ENCODE results near the gene CHMP4B.

Gene CHMP4B

DNA sequence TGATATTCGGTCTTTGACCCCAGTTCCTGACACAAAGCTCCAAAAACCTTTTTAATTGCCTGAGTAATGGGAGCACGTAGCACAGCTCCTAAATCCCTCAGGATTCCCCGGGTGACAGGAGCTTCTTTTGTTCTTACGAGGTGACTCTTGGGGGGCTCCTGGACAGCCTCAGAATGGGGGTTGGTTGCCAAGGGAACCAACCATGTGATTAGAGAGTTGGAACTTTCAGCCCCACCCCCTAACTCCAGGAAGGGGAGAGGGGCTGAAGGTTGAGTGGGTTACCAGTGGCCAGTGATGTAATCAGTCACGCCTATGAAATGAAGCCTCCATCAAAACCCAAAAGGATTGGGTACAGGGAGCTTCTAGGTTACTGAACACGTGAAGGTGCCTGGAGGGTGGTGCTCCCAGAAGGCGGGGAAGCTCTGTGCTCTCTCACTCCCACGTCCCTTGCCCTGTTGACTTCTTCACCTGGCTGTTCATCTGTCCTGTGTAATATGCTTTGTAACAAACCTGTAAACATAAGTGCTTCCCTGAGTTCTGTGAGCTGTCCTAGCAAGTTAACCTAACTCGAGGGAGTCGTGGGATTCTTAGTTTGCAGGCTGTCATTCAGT, 89.5 kb downstream of the CHMP4B start:
- DNase-seq (ENCODE audit: low spot score): no peak

DNA sequence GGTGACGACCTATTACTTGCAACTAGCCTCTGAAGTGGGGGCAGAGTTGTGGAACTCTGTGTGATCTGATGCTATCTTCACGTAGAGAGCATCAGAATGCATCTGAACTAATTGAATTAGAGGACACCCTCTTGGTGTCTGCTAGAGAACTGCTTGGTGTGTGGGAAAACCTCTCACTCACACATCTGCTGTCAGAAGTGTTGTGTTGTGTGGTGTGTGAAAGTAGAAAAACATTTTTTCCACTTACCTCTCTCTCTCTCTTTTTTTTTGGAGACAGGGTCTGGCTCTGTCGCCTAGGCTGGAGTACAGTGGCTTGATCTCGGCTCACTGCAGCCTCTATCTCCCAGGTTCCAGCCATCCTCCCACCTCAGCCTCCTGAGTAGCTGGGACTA, 90.0 kb downstream of the CHMP4B start:
- DNase-seq (ENCODE audit: low spot score): no peak

DNA sequence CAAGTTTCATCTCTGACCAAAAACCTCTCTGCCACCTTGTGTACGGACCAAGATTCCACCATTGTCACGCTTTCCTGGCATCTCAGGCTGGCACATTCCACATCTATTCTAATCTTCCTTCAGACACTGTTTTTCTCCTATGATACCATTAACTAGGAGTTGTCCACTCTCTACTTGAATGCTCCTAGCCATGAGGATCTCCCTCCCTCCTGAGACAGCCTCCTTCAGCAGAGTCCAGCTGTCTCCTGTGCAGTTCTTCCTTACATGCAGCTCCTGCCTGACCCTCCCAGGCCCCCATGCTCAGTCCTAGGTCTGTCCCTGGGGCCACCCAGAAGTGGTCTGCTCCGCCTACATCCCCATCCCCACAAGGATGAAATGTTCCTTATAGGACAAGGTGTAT, 90.9 kb downstream of the CHMP4B start:
- no peak for DNase-seq (ENCODE audit: low spot score)
